GM12873 (cell line): ENCODE results near the gene PSMA7.

Experiments
- CTCF ChIP-seq: IDR thresholded peaks from 2 replicates; pipeline ENCODE4 v1.5.1; 2012; ENCODE audit warnings: low read depth, mild to moderate bottlenecking, moderate library complexity, low read length, control low read depth; ENCODE audit not compliant: insufficient read depth; ENCODE audit errors: missing control alignments

Gene PSMA7

GRCh38 chr20:62118113-62119043 is 24.8 kb downstream of the PSMA7 start:
- no peak for TF ChIP-seq CTCF

GRCh38 chr20:62117658-62118057 is 25.5 kb downstream of the PSMA7 start:
- no peak for TF ChIP-seq CTCF

GRCh38 chr20:62117362-62117646 is 25.9 kb downstream of the PSMA7 start:
- TF ChIP-seq CTCF, result no peak

- TF ChIP-seq CTCF, result no peak
Measured at GRCh38 chr20:62116558-62117361, 26.4 kb downstream of the PSMA7 start.

- no peak for TF ChIP-seq CTCF
Measured at GRCh38 chr20:62114894-62115293, 28.3 kb downstream of the PSMA7 start.

GRCh38 chr20:62112368-62112767 is 30.8 kb downstream of the PSMA7 start:
- TF ChIP-seq CTCF, result no peak

DNA sequence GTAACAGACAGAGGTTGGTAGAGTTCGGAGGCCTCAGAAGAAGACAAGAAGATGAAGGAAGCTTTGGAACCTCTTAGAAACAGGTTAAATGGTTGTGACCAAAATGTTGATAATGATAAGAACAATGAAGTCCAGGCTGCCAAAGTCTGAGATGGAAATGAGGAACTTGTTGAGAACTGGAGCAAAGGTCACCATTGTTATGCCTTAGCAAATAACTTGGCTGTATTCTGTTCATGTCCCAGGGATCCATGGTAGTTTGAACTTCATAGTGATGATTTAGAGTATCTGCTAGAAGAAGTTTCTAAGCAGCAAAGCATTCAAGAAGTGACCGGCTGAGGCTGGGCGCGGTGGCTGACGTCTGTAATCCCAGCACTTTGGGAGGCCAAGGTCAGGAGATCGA is 32.0 kb downstream of the PSMA7 start:
- TF ChIP-seq CTCF, result no peak
